GM23338 (cell line): ENCODE measurements around the gene GLT6D1. TPM values are rescaled to one million over a fixed set of nuclear protein-coding genes. Genes with fewer than 3 reads are reported as not detected.

Source experiments
- ATAC-seq: fragments of 200-7000 bp; cut with Tn5 transposase; 3 replicates; pipeline ENCODE4 v1.9.1; 2020
- DNase-seq: peaks from one replicate; pipeline ENCODE4 v3.0.0-alpha.2; 2015; ENCODE audit warnings: low spot score
- H2AFZ ChIP-seq: fragments of 200-600 bp; sonication (generic); 2 replicates; pipeline ENCODE4 v1.8.0; 2016; ENCODE audit warnings: antibody characterized with exemption, mild to moderate bottlenecking, moderate library complexity
- H3F3A ChIP-seq: fragments of 200-600 bp; sonication (generic); replicated peaks from 2 replicates; pipeline ENCODE4 v1.8.0; 2017; ENCODE audit warnings: antibody characterized with exemption, mixed run types, low read depth
- H3K27ac ChIP-seq: fragments of 200-600 bp; sonication (generic); 2 replicates; pipeline ENCODE4 v1.6.1; 2016; ENCODE audit warnings: low read depth
- H3K27me3 ChIP-seq: fragments of 200-600 bp; sonication (generic); 2 replicates; pipeline ENCODE4 v1.8.0; 2016; ENCODE audit warnings: mild to moderate bottlenecking, mixed run types, moderate library complexity; ENCODE audit not compliant: insufficient read depth
- H3K36me3 ChIP-seq: fragments of 200-600 bp; sonication (generic); 2 replicates; pipeline ENCODE4 v1.8.0; 2016; ENCODE audit warnings: mild to moderate bottlenecking; ENCODE audit not compliant: insufficient read depth
- H3K4me1 ChIP-seq: fragments of 200-600 bp; sonication (generic); 2 replicates; pipeline ENCODE4 v1.8.0; 2016; ENCODE audit warnings: mild to moderate bottlenecking, moderate library complexity; ENCODE audit not compliant: insufficient read depth
- H3K4me2 ChIP-seq: fragments of 200-600 bp; sonication (generic); 2 replicates; pipeline ENCODE4 v1.7.1; 2017; ENCODE audit warnings: mixed run types
- H3K4me3 ChIP-seq: fragments of 200-600 bp; sonication (generic); 2 replicates; pipeline ENCODE4 v1.6.1; 2016; ENCODE audit warnings: mixed run types
- H3K79me2 ChIP-seq: fragments of 200-600 bp; sonication (generic); replicated peaks from 2 replicates; pipeline ENCODE4 v1.8.0; 2017; ENCODE audit warnings: mild to moderate bottlenecking; ENCODE audit not compliant: insufficient read depth
- H3K9me2 ChIP-seq: fragments of 200-600 bp; sonication (generic); 2 replicates; pipeline ENCODE4 v1.8.0; 2017; ENCODE audit not compliant: insufficient read depth
- H4K20me1 ChIP-seq: fragments of 200-600 bp; sonication (generic); replicated peaks from 2 replicates; pipeline ENCODE4 v1.8.0; 2017; ENCODE audit warnings: mild to moderate bottlenecking; ENCODE audit not compliant: insufficient read depth
- H3K27ac Mint-ChIP-seq: 2 replicates; pipeline ENCODE4 v1.8.0; 2020; ENCODE audit warnings: inconsistent platforms, mild to moderate bottlenecking, moderate library complexity, mixed read lengths
- H3K27me3 Mint-ChIP-seq: 3 replicates; pipeline ENCODE4 v1.8.0; 2022; ENCODE audit warnings: low read depth, mild to moderate bottlenecking, moderate library complexity, mixed read lengths, inconsistent platforms; ENCODE audit not compliant: insufficient read depth, poor library complexity
- H3K36me3 Mint-ChIP-seq: 3 replicates; pipeline ENCODE4 v1.8.0; 2021; ENCODE audit warnings: low read depth, mild to moderate bottlenecking, inconsistent platforms, moderate library complexity, mixed read lengths
- H3K4me1 Mint-ChIP-seq: 3 replicates; pipeline ENCODE4 v1.8.0; 2020; ENCODE audit warnings: mild to moderate bottlenecking, inconsistent platforms, mixed read lengths
- H3K4me3 Mint-ChIP-seq: 3 replicates; pipeline ENCODE4 v1.8.0; 2021; ENCODE audit warnings: moderate library complexity, mild to moderate bottlenecking, inconsistent platforms, mixed read lengths
- H3K9me3 Mint-ChIP-seq: 3 replicates; pipeline ENCODE4 v1.8.0; 2020; ENCODE audit warnings: moderate library complexity, mild to moderate bottlenecking, inconsistent platforms, mixed read lengths
- CREB1 ChIP-seq: fragments of 250-450 bp; sonication (Bioruptor Pico); IDR thresholded peaks from 2 replicates; pipeline ENCODE4 v1.5.0; 2020; ENCODE audit warnings: low read depth, mild to moderate bottlenecking, moderate library complexity
- EZH2 ChIP-seq: fragments of 200-600 bp; sonication (generic); IDR thresholded peaks from one replicate; pipeline ENCODE4 v1.8.0; 2017; ENCODE audit warnings: antibody characterized with exemption, mild to moderate bottlenecking, low read depth; ENCODE audit not compliant: unreplicated experiment
- JUNB ChIP-seq: IDR thresholded peaks from one replicate; pipeline ENCODE4 v1.6.1; 2016; ENCODE audit warnings: antibody characterized with exemption; ENCODE audit not compliant: unreplicated experiment
- NANOG ChIP-seq: IDR thresholded peaks from 2 replicates; pipeline ENCODE4 v1.6.1; 2016; ENCODE audit warnings: antibody characterized with exemption, borderline replicate concordance
- STAT1 ChIP-seq: IDR thresholded peaks from one replicate; pipeline ENCODE4 v1.6.1; 2016; ENCODE audit warnings: antibody characterized with exemption; ENCODE audit not compliant: unreplicated experiment
- ZNF331 ChIP-seq: fragments of 250-450 bp; sonication (Bioruptor Pico); IDR thresholded peaks from 2 replicates; pipeline ENCODE4 v1.5.0; 2020; ENCODE audit warnings: low read depth, mild to moderate bottlenecking, moderate library complexity
- polyA plus RNA-seq: library from polyadenylated mRNA; unstranded; fragments of >200 nt; fragmentation: Nextera tagmentation; extraction: Ambion mirVana; gene quantifications from 2 replicates; pipeline ENCODE4 v1.2.1, GENCODE V29; 2016
- total RNA-seq: library from RNA; depleted of rRNA; stranded (reverse); fragments of >200 nt; shearing (Covaris generic); gene quantifications from 2 replicates; pipeline ENCODE4 v1.2.3, GENCODE V29; 2014
- TF ChIP-seq, protein P1 (sequence below): fragments of 250-450 bp; sonication (Bioruptor Pico); IDR thresholded peaks from 2 replicates; pipeline ENCODE4 v1.5.0; 2020; ENCODE audit warnings: mild to moderate bottlenecking, moderate library complexity
- TF ChIP-seq, protein P2 (sequence below): IDR thresholded peaks from one replicate; pipeline ENCODE4 v1.6.1; 2018; ENCODE audit warnings: antibody characterized with exemption; ENCODE audit not compliant: unreplicated experiment

Gene GLT6D1
- total and polyA plus RNA-seq, 2 experiments from 2014 or later: not detected

GRCh38 chr9:135574943-135575342 lies 64.4 kb downstream of the GLT6D1 start:
- no peak for DNase-seq
- ATAC-seq: no peak
- peaks cover under 1% of the 10 kb centered on the region; the same call in 1 of the 3 replicates for H3K9me3 Mint-ChIP-seq
- H3K27me3 ChIP-seq: no peaks in the 10 kb centered on the region
- no peaks in the 10 kb centered on the region for H3K79me2 ChIP-seq
- TF ChIP-seq JUNB: no peak
- TF ChIP-seq NANOG: no peak
- TF ChIP-seq ZNF331: no peak
- no peak for TF ChIP-seq CREB1 (CRISPR knock-in tag)
- TF ChIP-seq, protein P1, sequence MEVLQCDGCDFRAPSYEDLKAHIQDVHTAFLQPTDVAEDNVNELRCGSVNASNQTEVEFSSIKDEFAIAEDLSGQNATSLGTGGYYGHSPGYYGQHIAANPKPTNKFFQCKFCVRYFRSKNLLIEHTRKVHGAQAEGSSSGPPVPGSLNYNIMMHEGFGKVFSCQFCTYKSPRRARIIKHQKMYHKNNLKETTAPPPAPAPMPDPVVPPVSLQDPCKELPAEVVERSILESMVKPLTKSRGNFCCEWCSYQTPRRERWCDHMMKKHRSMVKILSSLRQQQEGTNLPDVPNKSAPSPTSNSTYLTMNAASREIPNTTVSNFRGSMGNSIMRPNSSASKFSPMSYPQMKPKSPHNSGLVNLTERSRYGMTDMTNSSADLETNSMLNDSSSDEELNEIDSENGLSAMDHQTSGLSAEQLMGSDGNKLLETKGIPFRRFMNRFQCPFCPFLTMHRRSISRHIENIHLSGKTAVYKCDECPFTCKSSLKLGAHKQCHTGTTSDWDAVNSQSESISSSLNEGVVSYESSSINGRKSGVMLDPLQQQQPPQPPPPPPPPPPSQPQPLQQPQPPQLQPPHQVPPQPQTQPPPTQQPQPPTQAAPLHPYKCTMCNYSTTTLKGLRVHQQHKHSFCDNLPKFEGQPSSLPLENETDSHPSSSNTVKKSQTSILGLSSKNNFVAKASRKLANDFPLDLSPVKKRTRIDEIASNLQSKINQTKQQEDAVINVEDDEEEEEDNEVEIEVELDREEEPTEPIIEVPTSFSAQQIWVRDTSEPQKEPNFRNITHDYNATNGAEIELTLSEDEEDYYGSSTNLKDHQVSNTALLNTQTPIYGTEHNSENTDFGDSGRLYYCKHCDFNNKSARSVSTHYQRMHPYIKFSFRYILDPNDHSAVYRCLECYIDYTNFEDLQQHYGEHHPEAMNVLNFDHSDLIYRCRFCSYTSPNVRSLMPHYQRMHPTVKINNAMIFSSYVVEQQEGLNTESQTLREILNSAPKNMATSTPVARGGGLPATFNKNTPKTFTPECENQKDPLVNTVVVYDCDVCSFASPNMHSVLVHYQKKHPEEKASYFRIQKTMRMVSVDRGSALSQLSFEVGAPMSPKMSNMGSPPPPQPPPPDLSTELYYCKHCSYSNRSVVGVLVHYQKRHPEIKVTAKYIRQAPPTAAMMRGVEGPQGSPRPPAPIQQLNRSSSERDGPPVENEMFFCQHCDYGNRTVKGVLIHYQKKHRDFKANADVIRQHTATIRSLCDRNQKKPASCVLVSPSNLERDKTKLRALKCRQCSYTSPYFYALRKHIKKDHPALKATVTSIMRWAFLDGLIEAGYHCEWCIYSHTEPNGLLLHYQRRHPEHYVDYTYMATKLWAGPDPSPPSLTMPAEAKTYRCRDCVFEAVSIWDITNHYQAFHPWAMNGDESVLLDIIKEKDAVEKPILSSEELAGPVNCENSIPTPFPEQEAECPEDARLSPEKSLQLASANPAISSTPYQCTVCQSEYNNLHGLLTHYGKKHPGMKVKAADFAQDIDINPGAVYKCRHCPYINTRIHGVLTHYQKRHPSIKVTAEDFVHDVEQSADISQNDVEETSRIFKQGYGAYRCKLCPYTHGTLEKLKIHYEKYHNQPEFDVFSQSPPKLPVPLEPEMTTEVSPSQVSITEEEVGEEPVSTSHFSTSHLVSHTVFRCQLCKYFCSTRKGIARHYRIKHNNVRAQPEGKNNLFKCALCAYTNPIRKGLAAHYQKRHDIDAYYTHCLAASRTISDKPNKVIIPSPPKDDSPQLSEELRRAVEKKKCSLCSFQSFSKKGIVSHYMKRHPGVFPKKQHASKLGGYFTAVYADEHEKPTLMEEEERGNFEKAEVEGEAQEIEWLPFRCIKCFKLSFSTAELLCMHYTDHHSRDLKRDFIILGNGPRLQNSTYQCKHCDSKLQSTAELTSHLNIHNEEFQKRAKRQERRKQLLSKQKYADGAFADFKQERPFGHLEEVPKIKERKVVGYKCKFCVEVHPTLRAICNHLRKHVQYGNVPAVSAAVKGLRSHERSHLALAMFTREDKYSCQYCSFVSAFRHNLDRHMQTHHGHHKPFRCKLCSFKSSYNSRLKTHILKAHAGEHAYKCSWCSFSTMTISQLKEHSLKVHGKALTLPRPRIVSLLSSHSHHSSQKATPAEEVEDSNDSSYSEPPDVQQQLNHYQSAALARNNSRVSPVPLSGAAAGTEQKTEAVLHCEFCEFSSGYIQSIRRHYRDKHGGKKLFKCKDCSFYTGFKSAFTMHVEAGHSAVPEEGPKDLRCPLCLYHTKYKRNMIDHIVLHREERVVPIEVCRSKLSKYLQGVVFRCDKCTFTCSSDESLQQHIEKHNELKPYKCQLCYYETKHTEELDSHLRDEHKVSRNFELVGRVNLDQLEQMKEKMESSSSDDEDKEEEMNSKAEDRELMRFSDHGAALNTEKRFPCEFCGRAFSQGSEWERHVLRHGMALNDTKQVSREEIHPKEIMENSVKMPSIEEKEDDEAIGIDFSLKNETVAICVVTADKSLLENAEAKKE (CRISPR knock-in tag): no peak
- no peak for TF ChIP-seq STAT1
- TF ChIP-seq, protein P2, sequence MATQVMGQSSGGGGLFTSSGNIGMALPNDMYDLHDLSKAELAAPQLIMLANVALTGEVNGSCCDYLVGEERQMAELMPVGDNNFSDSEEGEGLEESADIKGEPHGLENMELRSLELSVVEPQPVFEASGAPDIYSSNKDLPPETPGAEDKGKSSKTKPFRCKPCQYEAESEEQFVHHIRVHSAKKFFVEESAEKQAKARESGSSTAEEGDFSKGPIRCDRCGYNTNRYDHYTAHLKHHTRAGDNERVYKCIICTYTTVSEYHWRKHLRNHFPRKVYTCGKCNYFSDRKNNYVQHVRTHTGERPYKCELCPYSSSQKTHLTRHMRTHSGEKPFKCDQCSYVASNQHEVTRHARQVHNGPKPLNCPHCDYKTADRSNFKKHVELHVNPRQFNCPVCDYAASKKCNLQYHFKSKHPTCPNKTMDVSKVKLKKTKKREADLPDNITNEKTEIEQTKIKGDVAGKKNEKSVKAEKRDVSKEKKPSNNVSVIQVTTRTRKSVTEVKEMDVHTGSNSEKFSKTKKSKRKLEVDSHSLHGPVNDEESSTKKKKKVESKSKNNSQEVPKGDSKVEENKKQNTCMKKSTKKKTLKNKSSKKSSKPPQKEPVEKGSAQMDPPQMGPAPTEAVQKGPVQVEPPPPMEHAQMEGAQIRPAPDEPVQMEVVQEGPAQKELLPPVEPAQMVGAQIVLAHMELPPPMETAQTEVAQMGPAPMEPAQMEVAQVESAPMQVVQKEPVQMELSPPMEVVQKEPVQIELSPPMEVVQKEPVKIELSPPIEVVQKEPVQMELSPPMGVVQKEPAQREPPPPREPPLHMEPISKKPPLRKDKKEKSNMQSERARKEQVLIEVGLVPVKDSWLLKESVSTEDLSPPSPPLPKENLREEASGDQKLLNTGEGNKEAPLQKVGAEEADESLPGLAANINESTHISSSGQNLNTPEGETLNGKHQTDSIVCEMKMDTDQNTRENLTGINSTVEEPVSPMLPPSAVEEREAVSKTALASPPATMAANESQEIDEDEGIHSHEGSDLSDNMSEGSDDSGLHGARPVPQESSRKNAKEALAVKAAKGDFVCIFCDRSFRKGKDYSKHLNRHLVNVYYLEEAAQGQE: no peak
- TF ChIP-seq EZH2: no peak
- H3K4me3 ChIP-seq: no peak overlapping the region
- no peak overlapping the region for H3K4me2 ChIP-seq
- no peak overlapping the region for H3K4me3 Mint-ChIP-seq
- H3K27ac Mint-ChIP-seq: no peak overlapping the region
- H3K27ac ChIP-seq: no peak overlapping the region
- H3K4me1 Mint-ChIP-seq: peaks cover 7% of the 10 kb centered on the region
- no peaks in the 10 kb centered on the region for H3K4me1 ChIP-seq
- no peaks in the 10 kb centered on the region for H3K36me3 ChIP-seq
- no peaks in the 10 kb centered on the region for H3K36me3 Mint-ChIP-seq
- no peaks in the 10 kb centered on the region for H3K27me3 Mint-ChIP-seq
- no peak overlapping the region for H2AFZ ChIP-seq
- no peaks in the 10 kb centered on the region for H3F3A ChIP-seq
- H4K20me1 ChIP-seq: no peaks in the 10 kb centered on the region
- H3K9me2 ChIP-seq: 0 out of 2 replicates have a peak, but pooled peaks cover 6% of the 10 kb centered on the region
